AG04449 (cell line): ENCODE data around the gene ESF1.

Source experiments
- CTCF ChIA-PET: fragments of 350-600 bp; formaldehyde crosslinking; extraction: SDS; loops from one replicate; lab custom pipeline; 2021; ENCODE audit warnings: antibody characterized with exemption; lab: Yijun Ruan, JAX
- POLR2A ChIA-PET: fragments of 400-600, 350-600 bp; formaldehyde crosslinking; extraction: SDS; loops from one replicate; lab custom pipeline; 2020; ENCODE audit warnings: antibody characterized with exemption, inconsistent platforms; lab: Yijun Ruan, JAX
- DNase-seq: peaks from one replicate; pipeline ENCODE4 v3.0.0-alpha.2; 2010; ENCODE audit warnings: low read depth, low spot score
- H3K4me3 ChIP-seq: 2 replicates; pipeline ENCODE4 v1.5.1; 2011; ENCODE audit warnings: low read depth, mild to moderate bottlenecking, control low read depth, low read length
- CTCF ChIP-seq: IDR thresholded peaks from one replicate; pipeline ENCODE4 v1.5.1; 2011; ENCODE audit warnings: mild to moderate bottlenecking, moderate library complexity, low read length, control low read depth, inconsistent platforms; ENCODE audit not compliant: insufficient read depth; ENCODE audit errors: missing control alignments

Gene ESF1

GRCh38 chr20:13723011-13723410, 61.7 kb downstream of the ESF1 start:
- no peak for DNase-seq
- TF ChIP-seq CTCF, result no peak
- CTCF ChIA-PET, result interaction anchor here (2.7 kb wide), 1 partner anchor 49 kb away, joined by 5 read pairs; no protein-coding TSS in a partner anchor
- no peak overlapping the region for H3K4me3 ChIP-seq
- POLR2A ChIA-PET, result no interaction called here

- ChIA-PET CTCF (no interaction called here), POLR2A (no interaction called here)
- TF ChIP-seq CTCF, result no peak
- no peak overlapping the region for H3K4me3 ChIP-seq
- no peak for DNase-seq
Observed at GRCh38 chr20:13718171-13718570, 66.5 kb downstream of the ESF1 start.

GRCh38 chr20:13717631-13718044, 67.1 kb downstream of the ESF1 start:
- DNase-seq, result no peak
- H3K4me3 ChIP-seq, result no peak overlapping the region
- CTCF ChIA-PET, result no interaction called here
- POLR2A ChIA-PET, result no interaction called here
- TF ChIP-seq CTCF, result no peak

GRCh38 chr20:13715171-13715570, 69.5 kb downstream of the ESF1 start:
- no peak for DNase-seq
- no peak overlapping the region for H3K4me3 ChIP-seq
- ChIA-PET POLR2A (no interaction called here), CTCF (no interaction called here)
- TF ChIP-seq CTCF, result no peak

- H3K4me3 ChIP-seq, result no peak overlapping the region
- CTCF ChIA-PET, result no interaction called here
- POLR2A ChIA-PET, result no interaction called here
- no peak for TF ChIP-seq CTCF
- no peak for DNase-seq
Observed at GRCh38 chr20:13708234-13708633, 76.5 kb downstream of the ESF1 start.

- H3K4me3 ChIP-seq, result no peak overlapping the region
- no peak for TF ChIP-seq CTCF
- CTCF ChIA-PET, result no interaction called here
- POLR2A ChIA-PET, result no interaction called here
- no peak for DNase-seq
Observed at GRCh38 chr20:13703265-13703664, 81.5 kb downstream of the ESF1 start.
